Fibroblast of skin of right biceps (primary cell): ENCODE measurements around the gene CLEC7A.

ENCODE experiments used
- DNase-seq: peaks from one replicate; pipeline ENCODE4 v3.0.0-alpha.2; 2013

Gene CLEC7A

GRCh38 chr12:10130042-10130441 lies at the start of gene CLEC7A:
CLEC7A (minus strand) TSS chr12:10130199; CDS start chr12:10130082, 117 bp downstream.
- DNase-seq = no peak

GRCh38 chr12:10179776-10180181 lies 49.8 kb upstream of the CLEC7A start:
- DNase-seq = peak; percentile 36

DNA sequence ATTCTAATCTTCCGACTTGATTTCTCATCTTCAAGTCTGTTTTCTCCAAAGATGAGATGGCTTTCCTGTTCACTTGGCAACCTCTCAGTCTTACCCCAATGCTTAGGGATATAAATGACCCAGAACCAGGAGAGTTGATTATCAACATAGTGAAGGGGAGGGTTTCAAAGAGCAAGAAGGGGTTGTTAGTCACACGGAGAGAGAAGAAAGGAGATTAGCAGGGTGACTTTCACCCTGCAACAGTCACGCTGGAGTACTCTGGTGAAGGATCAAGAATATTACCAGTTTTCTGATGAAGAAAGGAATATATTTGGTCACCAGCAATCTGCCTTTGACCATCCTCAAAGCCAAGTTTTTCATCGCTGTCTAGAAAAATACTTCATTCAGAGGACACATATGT lies 48.8 kb upstream of the CLEC7A start, which contains the start of gene TMEM52B:
Gene TMEM52B, plus strand, starts transcription at position 212 of the 400 bp plus-strand sequence. CDS start 543 bp downstream, outside the sequence.
- DNase-seq = no peak

- no peak for DNase-seq
Observed at GRCh38 chr12:10175846-10176636, 46.0 kb upstream of the CLEC7A start.

DNA sequence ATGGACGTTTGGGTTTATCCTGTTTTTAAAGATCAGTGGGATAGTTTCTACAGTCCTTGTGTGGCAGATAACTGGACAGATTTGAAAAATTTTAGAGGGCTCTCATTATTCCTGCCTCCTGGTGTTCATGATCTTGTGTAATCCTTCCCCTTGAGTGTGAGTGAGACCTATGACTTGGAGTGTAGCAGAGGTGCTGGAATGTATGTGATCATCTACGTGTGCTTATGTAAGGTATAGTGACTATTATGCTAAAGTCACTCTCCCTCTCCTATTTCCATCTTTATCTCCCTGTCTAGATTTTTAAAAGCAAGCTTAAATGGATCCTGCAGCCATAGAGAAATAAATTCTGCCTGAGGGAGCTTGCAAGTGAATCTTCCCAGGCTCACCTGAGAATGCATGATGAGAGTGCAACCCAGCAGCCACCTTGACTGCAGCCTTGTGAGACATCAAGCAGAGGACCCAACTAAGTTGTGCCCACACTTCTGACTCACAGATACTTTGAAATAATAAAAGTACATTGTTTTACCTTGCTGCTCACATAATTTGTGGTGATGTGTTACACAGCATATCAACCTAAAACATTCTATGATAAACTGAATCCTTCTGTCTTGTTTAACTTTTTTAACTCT lies 45.1 kb upstream of the CLEC7A start:
- no peak for DNase-seq

- DNase-seq = no peak
Observed at GRCh38 chr12:10171973-10172728, 42.2 kb upstream of the CLEC7A start, which contains the start of gene OLR1. OLR1 (minus strand) TSS chr12:10172132; CDS start chr12:10172077, 55 bp downstream.

DNA sequence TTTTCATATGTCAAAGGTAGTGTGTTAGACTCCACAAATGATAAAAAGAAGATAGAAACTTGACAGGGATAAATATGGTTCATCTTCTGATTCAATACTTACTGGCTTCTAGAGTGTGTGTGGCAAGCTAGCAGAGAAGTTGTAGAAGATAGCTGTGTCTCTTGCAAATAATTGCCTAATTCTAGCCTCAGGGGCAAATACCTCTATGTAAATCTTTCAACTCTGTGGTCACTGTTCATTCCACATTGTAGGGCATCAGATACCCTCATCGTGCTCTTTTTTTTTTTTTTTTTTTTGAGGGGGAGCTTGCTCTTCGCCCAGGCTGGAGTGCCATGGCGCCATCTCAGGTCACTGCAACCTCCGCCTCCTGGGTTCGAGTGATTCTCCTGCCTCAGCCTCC lies 40.2 kb upstream of the CLEC7A start:
- no peak for DNase-seq

- DNase-seq = peak; percentile 73
Observed at GRCh38 chr12:10169104-10169503, 39.1 kb upstream of the CLEC7A start.

DNA sequence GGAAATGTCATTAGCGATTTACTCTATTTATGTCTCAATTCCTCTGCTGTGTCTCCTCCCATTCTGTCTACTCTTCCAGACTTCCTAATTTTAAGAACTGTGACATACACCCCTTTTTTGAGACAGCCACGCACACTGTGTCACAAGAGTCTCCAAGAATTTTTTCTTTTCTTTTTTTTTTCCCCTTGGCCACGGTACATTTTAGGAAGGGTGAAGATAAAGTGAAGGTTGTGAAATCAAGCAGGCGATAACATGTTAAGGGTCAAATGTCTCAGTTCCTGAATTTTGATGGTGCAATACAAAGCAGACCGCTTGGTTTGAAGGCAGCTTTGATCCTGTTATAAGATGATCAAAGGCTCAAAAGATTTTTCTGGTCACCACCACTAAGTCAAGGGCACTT lies 37.6 kb upstream of the CLEC7A start:
- DNase-seq = peak; percentile 6

GRCh38 chr12:10165421-10165820 lies 35.4 kb upstream of the CLEC7A start:
- peak; percentile 62 for DNase-seq

DNA sequence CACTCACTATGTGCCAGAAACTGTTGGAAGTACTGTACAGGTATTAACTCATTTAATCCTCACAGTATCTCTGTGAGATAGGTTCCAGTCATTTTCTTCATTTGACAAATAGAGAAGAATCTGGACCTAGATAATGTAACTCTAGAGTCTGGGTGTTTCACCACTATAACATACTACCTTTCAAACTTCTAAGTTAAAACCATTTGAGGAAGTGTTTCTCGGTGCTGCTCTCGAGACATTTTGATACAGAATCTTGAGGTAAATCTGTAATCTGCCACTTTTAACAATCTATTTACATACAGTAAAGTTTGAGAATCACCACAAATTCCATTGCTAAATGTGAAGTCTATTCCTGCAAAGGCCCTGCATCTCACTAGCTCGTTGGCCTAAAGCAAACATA lies 33.1 kb upstream of the CLEC7A start:
- no peak for DNase-seq

- peak; percentile 14 for DNase-seq
Observed at GRCh38 chr12:10160617-10161385, 30.8 kb upstream of the CLEC7A start.

- DNase-seq = no peak
Observed at GRCh38 chr12:10159280-10159679, 29.3 kb upstream of the CLEC7A start.

DNA sequence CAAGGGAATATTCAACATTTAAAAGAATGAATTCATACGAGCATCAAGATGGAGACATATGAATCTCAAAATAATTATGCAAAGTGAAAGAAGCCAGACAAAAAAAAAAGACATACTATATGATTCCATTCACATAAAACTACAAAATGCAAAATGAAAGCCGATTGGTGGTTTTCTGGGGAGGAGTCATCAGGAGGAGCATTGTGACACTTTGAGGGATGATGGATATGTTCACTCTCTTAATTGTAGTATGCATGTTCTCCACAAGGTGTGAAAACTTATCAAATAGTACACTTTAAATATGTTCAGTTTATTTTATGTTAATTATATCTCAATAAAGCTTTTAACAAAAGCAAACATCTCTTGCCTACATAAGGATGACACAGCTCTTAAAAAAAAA lies 28.4 kb upstream of the CLEC7A start:
- DNase-seq = no peak

- DNase-seq = no peak
Observed at GRCh38 chr12:10155966-10156365, 26.0 kb upstream of the CLEC7A start.

GRCh38 chr12:10154145-10154496 lies 24.1 kb upstream of the CLEC7A start:
- DNase-seq = no peak

DNA sequence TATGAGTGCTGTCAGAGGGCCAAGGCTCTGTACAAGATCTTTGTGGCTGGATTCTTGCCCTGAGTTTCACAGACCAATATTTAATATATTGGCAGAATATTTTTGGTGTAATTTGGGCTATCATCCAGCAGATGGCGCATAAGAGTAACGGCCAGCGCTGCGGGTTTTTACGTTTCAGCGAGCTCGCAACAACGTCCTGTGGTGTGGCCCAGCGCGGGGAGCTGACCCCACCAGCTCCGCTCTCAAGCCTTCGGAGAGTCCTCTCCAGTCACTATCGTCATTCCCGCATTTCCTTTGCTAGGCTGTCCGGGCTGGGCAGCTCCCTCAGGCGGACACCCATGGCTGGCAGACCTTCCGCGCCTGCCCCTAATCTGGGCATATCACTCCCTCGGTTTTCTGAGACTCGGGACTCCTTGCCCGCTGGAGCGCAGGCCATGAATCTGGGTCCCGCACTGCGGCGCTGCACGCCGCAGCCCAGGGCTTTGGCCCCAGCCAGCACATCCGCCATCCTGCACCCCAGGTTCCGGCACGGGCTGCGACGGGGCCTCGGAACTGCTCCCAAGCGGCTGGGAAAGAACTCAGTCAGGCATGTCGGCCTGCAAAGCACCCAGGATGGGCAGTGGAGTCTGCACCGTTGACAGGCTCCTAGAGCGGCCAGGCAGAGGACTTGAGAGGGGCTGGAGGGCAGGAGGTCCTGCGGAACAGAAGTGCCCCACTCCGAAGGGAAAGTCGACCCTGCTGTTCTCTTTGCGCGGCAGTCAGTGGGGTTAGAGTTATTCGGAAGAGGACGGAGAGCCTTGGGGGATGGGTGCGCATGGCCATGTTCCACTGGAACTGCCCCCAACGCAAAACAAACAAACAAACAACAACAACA lies 23.5 kb upstream of the CLEC7A start:
- DNase-seq = peak; percentile 69

DNA sequence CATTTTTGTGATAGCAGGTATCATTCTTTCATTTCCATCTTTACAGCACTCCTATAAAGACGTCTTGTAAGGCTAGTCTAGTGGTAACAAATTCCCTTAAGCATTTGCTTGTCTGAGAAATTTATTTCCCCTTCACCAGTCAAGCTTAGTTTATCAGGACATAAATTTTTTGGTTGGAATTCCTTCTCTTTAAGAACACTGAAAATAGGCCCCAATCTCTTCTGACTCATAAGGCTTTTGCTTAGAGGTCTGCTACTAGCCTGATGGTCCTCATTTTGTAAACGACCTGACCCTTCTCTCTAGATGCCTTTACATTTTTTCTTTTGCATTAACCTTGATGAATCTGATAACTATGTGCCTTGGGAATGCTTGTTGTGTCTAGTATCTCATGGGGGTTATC lies 21.6 kb upstream of the CLEC7A start:
- DNase-seq = peak; percentile 53

- no peak for DNase-seq
Observed at GRCh38 chr12:10147714-10148403, 17.9 kb upstream of the CLEC7A start.

DNA sequence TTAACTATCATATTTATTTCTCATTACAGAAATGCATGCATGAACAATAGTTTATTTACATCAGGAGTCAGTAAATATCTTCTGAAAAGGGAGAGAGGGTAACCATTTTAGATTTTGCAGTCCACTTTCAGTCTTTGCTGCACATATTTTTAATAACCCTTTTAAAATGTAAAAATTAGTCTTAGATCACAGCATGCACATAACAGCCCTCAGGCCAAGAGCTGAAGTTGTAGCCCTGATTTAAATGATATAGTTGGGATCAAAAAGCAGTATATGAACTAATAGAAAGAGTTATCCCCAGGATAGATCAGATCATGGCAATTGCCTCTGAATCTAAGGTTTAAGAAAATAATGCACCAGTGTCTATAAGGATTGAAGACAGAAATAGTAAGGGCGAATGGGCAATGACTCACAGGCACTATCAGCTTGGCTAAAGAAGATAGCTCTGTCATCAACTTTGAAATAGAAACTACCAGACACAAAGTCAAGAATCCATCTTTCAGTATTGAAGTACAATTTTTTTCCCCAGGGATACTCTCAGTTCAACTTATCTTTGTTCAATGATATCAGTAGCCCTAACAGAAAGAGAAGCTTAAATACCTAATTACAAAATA lies 13.1 kb upstream of the CLEC7A start:
- DNase-seq = peak; percentile 22

- peak; percentile 56 for DNase-seq
Observed at GRCh38 chr12:10140001-10140400, 10.0 kb upstream of the CLEC7A start.
